ENCODE results near the gene TAOK3. TPM values are rescaled to one million over a fixed set of nuclear protein-coding genes. Genes with fewer than 3 reads are reported as not detected.

TAOK3 gene
- total and polyA plus RNA-seq, 2 of the 8 experiments (the other 6 are each of a cell fraction or from before 2014, with no cell fraction given): 5.2 to 9.3 TPM

DNA sequence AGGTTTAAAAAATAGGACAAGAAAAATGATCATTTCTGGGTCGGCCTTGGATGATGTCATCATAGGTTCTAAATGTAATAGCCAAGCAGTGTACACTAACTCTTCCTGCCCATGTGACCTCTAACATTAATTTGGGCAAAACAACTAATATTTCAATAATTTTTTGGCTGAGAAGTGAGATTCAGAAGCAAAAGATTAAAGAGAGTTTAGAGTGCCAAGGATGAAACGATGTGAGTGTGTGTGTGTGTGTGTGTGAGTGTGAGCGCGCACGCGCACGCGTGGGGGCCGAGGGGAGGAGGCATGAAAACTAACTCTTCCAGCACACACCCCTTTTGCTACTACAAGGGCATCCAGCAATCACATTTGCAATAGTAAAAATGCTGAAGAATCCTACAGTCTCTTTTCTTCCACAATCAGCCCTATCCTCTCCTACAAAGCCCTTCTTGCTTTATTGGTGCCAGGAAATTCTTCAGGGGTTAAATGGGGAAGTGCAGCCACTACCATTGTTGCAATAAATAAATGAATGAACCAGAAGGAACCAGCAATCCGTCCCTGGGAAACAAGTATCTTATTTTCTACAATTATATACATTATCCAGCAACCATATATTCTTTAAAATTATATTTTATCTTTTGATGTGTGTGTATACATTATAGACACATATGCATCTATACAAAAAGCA, 183.9 kb downstream of the TAOK3 start (continued):
- TF ChIP-seq, protein P1, sequence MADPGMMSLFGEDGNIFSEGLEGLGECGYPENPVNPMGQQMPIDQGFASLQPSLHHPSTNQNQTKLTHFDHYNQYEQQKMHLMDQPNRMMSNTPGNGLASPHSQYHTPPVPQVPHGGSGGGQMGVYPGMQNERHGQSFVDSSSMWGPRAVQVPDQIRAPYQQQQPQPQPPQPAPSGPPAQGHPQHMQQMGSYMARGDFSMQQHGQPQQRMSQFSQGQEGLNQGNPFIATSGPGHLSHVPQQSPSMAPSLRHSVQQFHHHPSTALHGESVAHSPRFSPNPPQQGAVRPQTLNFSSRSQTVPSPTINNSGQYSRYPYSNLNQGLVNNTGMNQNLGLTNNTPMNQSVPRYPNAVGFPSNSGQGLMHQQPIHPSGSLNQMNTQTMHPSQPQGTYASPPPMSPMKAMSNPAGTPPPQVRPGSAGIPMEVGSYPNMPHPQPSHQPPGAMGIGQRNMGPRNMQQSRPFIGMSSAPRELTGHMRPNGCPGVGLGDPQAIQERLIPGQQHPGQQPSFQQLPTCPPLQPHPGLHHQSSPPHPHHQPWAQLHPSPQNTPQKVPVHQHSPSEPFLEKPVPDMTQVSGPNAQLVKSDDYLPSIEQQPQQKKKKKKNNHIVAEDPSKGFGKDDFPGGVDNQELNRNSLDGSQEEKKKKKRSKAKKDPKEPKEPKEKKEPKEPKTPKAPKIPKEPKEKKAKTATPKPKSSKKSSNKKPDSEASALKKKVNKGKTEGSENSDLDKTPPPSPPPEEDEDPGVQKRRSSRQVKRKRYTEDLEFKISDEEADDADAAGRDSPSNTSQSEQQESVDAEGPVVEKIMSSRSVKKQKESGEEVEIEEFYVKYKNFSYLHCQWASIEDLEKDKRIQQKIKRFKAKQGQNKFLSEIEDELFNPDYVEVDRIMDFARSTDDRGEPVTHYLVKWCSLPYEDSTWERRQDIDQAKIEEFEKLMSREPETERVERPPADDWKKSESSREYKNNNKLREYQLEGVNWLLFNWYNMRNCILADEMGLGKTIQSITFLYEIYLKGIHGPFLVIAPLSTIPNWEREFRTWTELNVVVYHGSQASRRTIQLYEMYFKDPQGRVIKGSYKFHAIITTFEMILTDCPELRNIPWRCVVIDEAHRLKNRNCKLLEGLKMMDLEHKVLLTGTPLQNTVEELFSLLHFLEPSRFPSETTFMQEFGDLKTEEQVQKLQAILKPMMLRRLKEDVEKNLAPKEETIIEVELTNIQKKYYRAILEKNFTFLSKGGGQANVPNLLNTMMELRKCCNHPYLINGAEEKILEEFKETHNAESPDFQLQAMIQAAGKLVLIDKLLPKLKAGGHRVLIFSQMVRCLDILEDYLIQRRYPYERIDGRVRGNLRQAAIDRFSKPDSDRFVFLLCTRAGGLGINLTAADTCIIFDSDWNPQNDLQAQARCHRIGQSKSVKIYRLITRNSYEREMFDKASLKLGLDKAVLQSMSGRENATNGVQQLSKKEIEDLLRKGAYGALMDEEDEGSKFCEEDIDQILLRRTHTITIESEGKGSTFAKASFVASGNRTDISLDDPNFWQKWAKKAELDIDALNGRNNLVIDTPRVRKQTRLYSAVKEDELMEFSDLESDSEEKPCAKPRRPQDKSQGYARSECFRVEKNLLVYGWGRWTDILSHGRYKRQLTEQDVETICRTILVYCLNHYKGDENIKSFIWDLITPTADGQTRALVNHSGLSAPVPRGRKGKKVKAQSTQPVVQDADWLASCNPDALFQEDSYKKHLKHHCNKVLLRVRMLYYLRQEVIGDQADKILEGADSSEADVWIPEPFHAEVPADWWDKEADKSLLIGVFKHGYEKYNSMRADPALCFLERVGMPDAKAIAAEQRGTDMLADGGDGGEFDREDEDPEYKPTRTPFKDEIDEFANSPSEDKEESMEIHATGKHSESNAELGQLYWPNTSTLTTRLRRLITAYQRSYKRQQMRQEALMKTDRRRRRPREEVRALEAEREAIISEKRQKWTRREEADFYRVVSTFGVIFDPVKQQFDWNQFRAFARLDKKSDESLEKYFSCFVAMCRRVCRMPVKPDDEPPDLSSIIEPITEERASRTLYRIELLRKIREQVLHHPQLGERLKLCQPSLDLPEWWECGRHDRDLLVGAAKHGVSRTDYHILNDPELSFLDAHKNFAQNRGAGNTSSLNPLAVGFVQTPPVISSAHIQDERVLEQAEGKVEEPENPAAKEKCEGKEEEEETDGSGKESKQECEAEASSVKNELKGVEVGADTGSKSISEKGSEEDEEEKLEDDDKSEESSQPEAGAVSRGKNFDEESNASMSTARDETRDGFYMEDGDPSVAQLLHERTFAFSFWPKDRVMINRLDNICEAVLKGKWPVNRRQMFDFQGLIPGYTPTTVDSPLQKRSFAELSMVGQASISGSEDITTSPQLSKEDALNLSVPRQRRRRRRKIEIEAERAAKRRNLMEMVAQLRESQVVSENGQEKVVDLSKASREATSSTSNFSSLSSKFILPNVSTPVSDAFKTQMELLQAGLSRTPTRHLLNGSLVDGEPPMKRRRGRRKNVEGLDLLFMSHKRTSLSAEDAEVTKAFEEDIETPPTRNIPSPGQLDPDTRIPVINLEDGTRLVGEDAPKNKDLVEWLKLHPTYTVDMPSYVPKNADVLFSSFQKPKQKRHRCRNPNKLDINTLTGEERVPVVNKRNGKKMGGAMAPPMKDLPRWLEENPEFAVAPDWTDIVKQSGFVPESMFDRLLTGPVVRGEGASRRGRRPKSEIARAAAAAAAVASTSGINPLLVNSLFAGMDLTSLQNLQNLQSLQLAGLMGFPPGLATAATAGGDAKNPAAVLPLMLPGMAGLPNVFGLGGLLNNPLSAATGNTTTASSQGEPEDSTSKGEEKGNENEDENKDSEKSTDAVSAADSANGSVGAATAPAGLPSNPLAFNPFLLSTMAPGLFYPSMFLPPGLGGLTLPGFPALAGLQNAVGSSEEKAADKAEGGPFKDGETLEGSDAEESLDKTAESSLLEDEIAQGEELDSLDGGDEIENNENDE (IDR thresholded peaks at IDR 0.05; ENCODE audit: insufficient replicate concordance, low read length): no peak
- TF ChIP-seq NANOG (IDR thresholded peaks at IDR 0.05; ENCODE audit: insufficient read depth, low read depth, low read length, poor library complexity, severe bottlenecking) (no peak), TCF12 (IDR thresholded peaks at IDR 0.05; ENCODE audit: low read depth, low read length) (no peak), SRF (IDR thresholded peaks at IDR 0.05; ENCODE audit: low read depth, low read length) (no peak), POLR2AphosphoS5 (IDR thresholded peaks at IDR 0.05; ENCODE audit: low read depth, low read length) (no peak), JUND (IDR thresholded peaks at IDR 0.05; ENCODE audit: low read length) (no peak), EZH2 (IDR thresholded peaks at IDR 0.05; ENCODE audit: low read depth, low read length, severe bottlenecking) (no peak), PHF8 (conservative IDR thresholded peaks at IDR 0.05; ENCODE audit: low read depth, low read length) (no peak), GTF2F1 (IDR thresholded peaks at IDR 0.05; ENCODE audit: borderline replicate concordance, low read depth, low read length) (no peak), CBX5 (IDR thresholded peaks at IDR 0.05; ENCODE audit: low read depth, low read length) (no peak), HDAC6 (IDR thresholded peaks at IDR 0.05; ENCODE audit: low read depth, low read length) (no peak)
